DMS153 treated with DMSO at 0.1 percent for 48 hours (cell line): Measurements from ENCODE around the gene HEXIM1.
"Not testable (repeated sequence)": the region's sequence is repeated elsewhere in the genome, so short reads cannot be mapped to it uniquely, and the experiment has no call there.

Experiments
- DNase-seq: peaks from one replicate; lab custom pipeline; 2025; ENCODE audit not compliant: unreplicated experiment; lab: John Stamatoyannopoulos, UW

HEXIM1 gene

GRCh38 chr17:45112559-45113423 lies 35.5 kb upstream of the HEXIM1 start:
- DNase-seq, result no peak

GRCh38 chr17:45113424-45113754 lies 34.9 kb upstream of the HEXIM1 start:
- no peak for DNase-seq

GRCh38 chr17:45114117-45114932 lies 34.0 kb upstream of the HEXIM1 start:
- DNase-seq, result no peak

GRCh38 chr17:45115015-45115625 lies 33.2 kb upstream of the HEXIM1 start:
- no peak for DNase-seq

- DNase-seq, result no peak
These were observed 32.4 kb upstream of the HEXIM1 start for GRCh38 chr17:45115871-45116270.

- DNase-seq, result no peak
These were observed 31.8 kb upstream of the HEXIM1 start for GRCh38 chr17:45116434-45117016.

GRCh38 chr17:45117334-45117733 lies 30.9 kb upstream of the HEXIM1 start:
- no peak for DNase-seq

- no peak for DNase-seq
These were observed 30.2 kb upstream of the HEXIM1 start for GRCh38 chr17:45117848-45118646.

GRCh38 chr17:45118691-45119090 lies 29.6 kb upstream of the HEXIM1 start:
- DNase-seq, result no peak

- DNase-seq, result no peak
These were observed 28.3 kb upstream of the HEXIM1 start for GRCh38 chr17:45119964-45120363.

GRCh38 chr17:45120558-45120957 lies 27.7 kb upstream of the HEXIM1 start:
- no peak for DNase-seq

- no peak for DNase-seq
These were observed 27.2 kb upstream of the HEXIM1 start for GRCh38 chr17:45121055-45121454.

- no peak for DNase-seq
These were observed 25.1 kb upstream of the HEXIM1 start for GRCh38 chr17:45123076-45123770.

- DNase-seq, result no peak
These were observed 24.1 kb upstream of the HEXIM1 start for GRCh38 chr17:45123930-45124796.

- DNase-seq, result not testable (repeated sequence)
These were observed 23.5 kb upstream of the HEXIM1 start for GRCh38 chr17:45124797-45125122.

GRCh38 chr17:45125509-45125908 lies 22.8 kb upstream of the HEXIM1 start:
- DNase-seq, result no peak

GRCh38 chr17:45127207-45127547 lies 21.1 kb upstream of the HEXIM1 start:
- DNase-seq, result no peak

GRCh38 chr17:45127548-45128300 lies 20.6 kb upstream of the HEXIM1 start:
- no peak for DNase-seq

GRCh38 chr17:45128331-45128730 lies 19.9 kb upstream of the HEXIM1 start:
- DNase-seq, result no peak
